CD4-positive, alpha-beta memory T cell (primary cell): ENCODE results near the gene ACTN1. TPM values are rescaled to one million over a fixed set of nuclear protein-coding genes. Genes with fewer than 3 reads are reported as not detected.

ENCODE experiments used
- CTCF ChIA-PET: fragments of 350-600 bp; sonication (Branson Sonifier 250); formaldehyde crosslinking; loops from one replicate; lab custom pipeline; 2021; ENCODE audit warnings: inconsistent platforms; ENCODE audit not compliant: partially characterized antibody; lab: Charles Lee
- POLR2A ChIA-PET: fragments of 350-600 bp; sonication (Branson Sonifier 250); formaldehyde crosslinking; loops from one replicate; lab custom pipeline; 2021; ENCODE audit not compliant: partially characterized antibody; lab: Charles Lee
- DNase-seq, 5 donors: peaks; one replicate each; pipeline versions ENCODE4 v3.0.0 to v3.0.0-alpha.2; 2020 to 2022; ENCODE audit warnings: mixed read lengths in 1 of 5
- H3K27ac ChIP-seq: one replicate; pipeline ENCODE4 v1.7.0; 2013; ENCODE audit warnings: low read depth, low read length
- H3K27me3 ChIP-seq: 2 replicates; pipeline ENCODE4 v1.7.0; 2013; ENCODE audit warnings: mild to moderate bottlenecking, low read length, moderate library complexity; ENCODE audit not compliant: insufficient read depth
- H3K36me3 ChIP-seq: 2 replicates; pipeline ENCODE4 v1.7.0; 2013; ENCODE audit warnings: mild to moderate bottlenecking, low read length, moderate library complexity; ENCODE audit not compliant: insufficient read depth
- H3K4me1 ChIP-seq: 2 replicates; pipeline ENCODE4 v1.7.0; 2013; ENCODE audit warnings: mild to moderate bottlenecking, low read length, moderate library complexity; ENCODE audit not compliant: insufficient read depth
- H3K4me3 ChIP-seq, 2 donors: one replicate each; pipeline ENCODE4 v1.7.0; 2013; ENCODE audit warnings: low read length in 2 of 2, mild to moderate bottlenecking in 1 of 2
- H3K9me3 ChIP-seq, 2 donors: one replicate each; pipeline ENCODE4 v1.7.0; 2013; ENCODE audit warnings: low read length in 2 of 2, control low read depth in 1 of 2; ENCODE audit not compliant: control insufficient read depth in 1 of 2
- H3K27ac Mint-ChIP-seq, 7 donors: one replicate each; pipeline ENCODE4 v1.8.0; 2020 to 2021; ENCODE audit warnings: mixed read lengths in 7 of 7, mild to moderate bottlenecking in 6 of 7, inconsistent platforms in 3 of 7, moderate library complexity in 3 of 7
- H3K27me3 Mint-ChIP-seq, 2 donors: one replicate each; pipeline ENCODE4 v1.8.0; 2020 to 2021; ENCODE audit warnings: mixed read lengths in 2 of 2
- H3K36me3 Mint-ChIP-seq, 2 donors: one replicate each; pipeline ENCODE4 v1.8.0; 2020 to 2021; ENCODE audit warnings: mixed read lengths in 2 of 2, inconsistent platforms in 1 of 2, mild to moderate bottlenecking in 1 of 2
- H3K4me1 Mint-ChIP-seq, 4 donors: one replicate each; pipeline ENCODE4 v1.8.0; 2020 to 2021; ENCODE audit warnings: mixed read lengths in 4 of 4, mild to moderate bottlenecking in 1 of 4
- H3K4me3 Mint-ChIP-seq, 8 donors: one replicate each; pipeline ENCODE4 v1.8.0; 2020 to 2021; ENCODE audit warnings: mixed read lengths in 8 of 8, mild to moderate bottlenecking in 7 of 8, moderate library complexity in 6 of 8, inconsistent platforms in 3 of 8
- H3K9me3 Mint-ChIP-seq, 8 donors: one replicate each; pipeline ENCODE4 v1.8.0; 2020 to 2021; ENCODE audit warnings: mixed read lengths in 8 of 8, mild to moderate bottlenecking in 5 of 8, inconsistent platforms in 3 of 8, moderate library complexity in 1 of 8
- intact Hi-C: fragments of 100-400 bp; cut with micrococcal nuclease; formaldehyde crosslinking; loops from one replicate; pipeline ENCODE4 v1.15.1; 2023
- polyA plus RNA-seq, 2 donors: library from polyadenylated mRNA; unstranded; fragments of 300-500 nt; fragmentation: Illumina TruSeq; gene quantifications; one replicate each; pipeline ENCODE4 v1.2.3, GENCODE V29; 2021
- total RNA-seq, 2 experiments: library from RNA; stranded (reverse); gene quantifications; one replicate each; pipeline ENCODE4 v1.2.3, GENCODE V29; 2021

ACTN1 gene
- total and polyA plus RNA-seq, 4 experiments from 2014 or later, result 33.6 to 75.1 (median 67.0) TPM

- Mint-ChIP-seq H3K9me3 (no peaks in the 10 kb centered on the region), H3K4me3 (peak overlapping the region; percentile 75 to 89 (median 82)), H3K27ac (peak overlapping the region; percentile 96 to 99 (median 98)), H3K36me3 (peaks cover 2 to 5% of the 10 kb centered on the region in 2 donors), H3K4me1 (peaks cover 48 to 94% (median 65%) of the 10 kb centered on the region in 4 donors), H3K27me3 (no peaks in the 10 kb centered on the region)
- peaks cover 81% of the 10 kb centered on the region for H3K4me1 ChIP-seq
- no peaks in the 10 kb centered on the region for H3K27me3 ChIP-seq
- intact Hi-C loops, result no loop called here
- CTCF ChIA-PET, result interaction anchor here (1.0 to 3.6 kb wide), 4 partner anchors 10 to 57 kb away, joined by 3 to 16 read pairs (median 9); no protein-coding TSS in a partner anchor
- no peaks in the 10 kb centered on the region for H3K9me3 ChIP-seq
- no peak for DNase-seq
- peak overlapping the region; percentile 22 for H3K27ac ChIP-seq
- H3K36me3 ChIP-seq, result no peaks in the 10 kb centered on the region
- POLR2A ChIA-PET, result interaction anchor here (1.0 to 5.5 kb wide), 7 partner anchors 8 to 55 kb away, joined by 3 to 55 read pairs (median 5); no protein-coding TSS in a partner anchor
- peak overlapping the region in 1 of 2 donors; percentile 27 for H3K4me3 ChIP-seq
These were observed 11.6 kb downstream of the ACTN1 start for GRCh38 chr14:68967459-68967940.

GRCh38 chr14:68966872-68967301 is 12.2 kb downstream of the ACTN1 start:
- peaks cover 46 to 92% (median 61%) of the 10 kb centered on the region in 4 donors for H3K4me1 Mint-ChIP-seq
- no peaks in the 10 kb centered on the region for H3K27me3 Mint-ChIP-seq
- peaks cover 77% of the 10 kb centered on the region for H3K4me1 ChIP-seq
- H3K9me3 Mint-ChIP-seq, result no peaks in the 10 kb centered on the region
- no peak overlapping the region for H3K4me3 ChIP-seq
- H3K4me3 Mint-ChIP-seq, result peak overlapping the region in 4 of 8 donors; percentile 39 to 89 (median 87)
- ChIA-PET POLR2A (interaction anchor here (0.6 to 5.5 kb wide), 4 partner anchors 8 to 55 kb away, joined by 3 to 55 read pairs (median 4); no protein-coding TSS in a partner anchor), CTCF (interaction anchor here (1.0 to 3.6 kb wide), 3 partner anchors 11 to 27 kb away, joined by 3 to 16 read pairs (median 4); no protein-coding TSS in a partner anchor)
- H3K9me3 ChIP-seq, result no peaks in the 10 kb centered on the region
- H3K27ac ChIP-seq, result peak overlapping the region; percentile 22
- no peaks in the 10 kb centered on the region for H3K36me3 ChIP-seq
- H3K27me3 ChIP-seq, result no peaks in the 10 kb centered on the region
- peak overlapping the region; percentile 44 to 99 (median 96) for H3K27ac Mint-ChIP-seq
- DNase-seq, result no peak
- peaks cover 0 to 2% of the 10 kb centered on the region in 2 donors for H3K36me3 Mint-ChIP-seq
- intact Hi-C loops, result no loop called here

GRCh38 chr14:68965261-68965761 is 13.8 kb downstream of the ACTN1 start:
- no peak overlapping the region for H3K4me3 ChIP-seq
- ChIA-PET POLR2A (interaction anchor here (5.5 kb wide), 1 partner anchor 12 kb away, joined by 55 read pairs; no protein-coding TSS in a partner anchor), CTCF (no interaction called here)
- Mint-ChIP-seq H3K27me3 (no peaks in the 10 kb centered on the region), H3K9me3 (no peaks in the 10 kb centered on the region), H3K27ac (peak overlapping the region in 6 of 7 donors; percentile 33 to 88 (median 68)), H3K4me3 (peak overlapping the region in 6 of 8 donors; percentile 22 to 67 (median 52)), H3K4me1 (peaks cover 34 to 82% (median 47%) of the 10 kb centered on the region in 4 donors), H3K36me3 (peaks cover 0 to under 1% of the 10 kb centered on the region in 2 donors)
- no peaks in the 10 kb centered on the region for H3K27me3 ChIP-seq
- intact Hi-C loops, result no loop called here
- H3K36me3 ChIP-seq, result no peaks in the 10 kb centered on the region
- no peak overlapping the region for H3K27ac ChIP-seq
- no peaks in the 10 kb centered on the region for H3K9me3 ChIP-seq
- peaks cover 61% of the 10 kb centered on the region for H3K4me1 ChIP-seq
- no peak for DNase-seq

- Histone ChIP-seq H3K27ac (no peak overlapping the region), H3K27me3 (no peaks in the 10 kb centered on the region), H3K4me1 (peaks cover 58% of the 10 kb centered on the region), H3K4me3 (no peak overlapping the region), H3K36me3 (no peaks in the 10 kb centered on the region), H3K9me3 (no peaks in the 10 kb centered on the region)
- H3K4me1 Mint-ChIP-seq, result peaks cover 29 to 80% (median 43%) of the 10 kb centered on the region in 4 donors
- H3K9me3 Mint-ChIP-seq, result no peaks in the 10 kb centered on the region
- no peaks in the 10 kb centered on the region for H3K27me3 Mint-ChIP-seq
- H3K27ac Mint-ChIP-seq, result peak overlapping the region in 3 of 7 donors; percentile 42 to 73 (median 64)
- intact Hi-C loops, result no loop called here
- DNase-seq, result no peak
- ChIA-PET POLR2A (interaction anchor here (0.7 kb wide), 1 partner anchor 16 kb away, joined by 3 read pairs; no protein-coding TSS in a partner anchor), CTCF (no interaction called here)
- no peaks in the 10 kb centered on the region for H3K36me3 Mint-ChIP-seq
- no peak overlapping the region for H3K4me3 Mint-ChIP-seq
These were observed 14.6 kb downstream of the ACTN1 start for GRCh38 chr14:68964300-68965093.

GRCh38 chr14:68962681-68963080 is 16.4 kb downstream of the ACTN1 start:
- Mint-ChIP-seq H3K36me3 (no peaks in the 10 kb centered on the region), H3K4me3 (no peak overlapping the region), H3K4me1 (peaks cover 21 to 69% (median 31%) of the 10 kb centered on the region in 4 donors), H3K27ac (peak overlapping the region in 4 of 7 donors; percentile 4 to 75 (median 42)), H3K9me3 (no peaks in the 10 kb centered on the region), H3K27me3 (no peaks in the 10 kb centered on the region)
- Histone ChIP-seq H3K36me3 (no peaks in the 10 kb centered on the region), H3K9me3 (no peaks in the 10 kb centered on the region), H3K27me3 (no peaks in the 10 kb centered on the region), H3K27ac (no peak overlapping the region), H3K4me3 (no peak overlapping the region), H3K4me1 (peaks cover 40% of the 10 kb centered on the region)
- intact Hi-C loops, result no loop called here
- ChIA-PET POLR2A (no interaction called here), CTCF (no interaction called here)
- no peak for DNase-seq

GRCh38 chr14:68961781-68962584 is 17.1 kb downstream of the ACTN1 start:
- Histone ChIP-seq H3K27me3 (no peaks in the 10 kb centered on the region), H3K27ac (no peak overlapping the region), H3K4me1 (peaks cover 33% of the 10 kb centered on the region), H3K4me3 (no peak overlapping the region), H3K36me3 (no peaks in the 10 kb centered on the region), H3K9me3 (no peaks in the 10 kb centered on the region)
- Mint-ChIP-seq H3K4me1 (peaks cover 18 to 69% (median 27%) of the 10 kb centered on the region in 4 donors), H3K36me3 (peaks cover 0 to under 1% of the 10 kb centered on the region in 2 donors), H3K9me3 (no peaks in the 10 kb centered on the region), H3K27ac (peak overlapping the region in 3 of 7 donors; percentile 22 to 66 (median 49)), H3K4me3 (no peak overlapping the region), H3K27me3 (no peaks in the 10 kb centered on the region)
- ChIA-PET CTCF (no interaction called here), POLR2A (interaction anchor here (2.4 kb wide), 1 partner anchor 8 kb away, joined by 10 read pairs; no protein-coding TSS in a partner anchor)
- DNase-seq, result no peak
- intact Hi-C loops, result no loop called here
